ENCODE data around the gene MFAP5. TPM values are rescaled to one million over a fixed set of nuclear protein-coding genes. Genes with fewer than 3 reads are reported as not detected.

MFAP5 gene, protein sequence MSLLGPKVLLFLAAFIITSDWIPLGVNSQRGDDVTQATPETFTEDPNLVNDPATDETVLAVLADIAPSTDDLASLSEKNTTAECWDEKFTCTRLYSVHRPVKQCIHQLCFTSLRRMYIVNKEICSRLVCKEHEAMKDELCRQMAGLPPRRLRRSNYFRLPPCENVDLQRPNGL
- not detected for total RNA-seq

DNA sequence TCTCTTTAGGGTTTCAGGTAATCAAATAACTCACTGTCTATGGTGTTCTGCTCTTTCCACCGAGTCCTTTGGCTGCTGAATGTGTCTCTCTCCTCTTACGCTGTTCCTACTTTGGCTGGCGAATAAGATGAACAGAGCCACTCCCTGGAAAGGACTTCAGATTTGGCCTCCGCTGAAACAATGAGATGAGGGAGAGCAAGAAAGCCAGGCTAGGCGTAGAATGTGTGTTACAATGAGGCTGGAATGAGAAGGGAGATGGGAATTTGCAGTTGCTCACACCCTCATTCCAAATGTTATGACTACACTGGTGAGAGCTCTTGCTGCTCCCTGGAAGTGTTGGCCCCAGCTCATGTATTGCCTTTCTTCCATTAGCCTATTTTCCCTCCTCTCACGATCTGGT, at the start of gene MFAP5:
Gene MFAP5, minus strand, starts transcription at position 234 of the 400 bp plus-strand sequence. CDS start 722 bp downstream, outside the sequence.
- POLR2A ChIA-PET: interaction anchor here (0.7 kb wide), 1 partner anchor 14 kb away, joined by 5 read pairs; no protein-coding TSS in a partner anchor
- CTCF ChIA-PET: no interaction called here

GRCh38 chr12:8709124-8709830, 46.7 kb upstream of the MFAP5 start:
- ChIA-PET CTCF (no interaction called here), POLR2A (no interaction called here)

- CTCF ChIA-PET: interaction anchor here (1.2 kb wide), 1 partner anchor 188 kb away, joined by 4 read pairs; no protein-coding TSS in a partner anchor
- POLR2A ChIA-PET: interaction anchor here (0.6 kb wide), 1 partner anchor 241 kb away, joined by 5 read pairs; no protein-coding TSS in a partner anchor
Observed at GRCh38 chr12:8702159-8702558, 39.5 kb upstream of the MFAP5 start.

DNA sequence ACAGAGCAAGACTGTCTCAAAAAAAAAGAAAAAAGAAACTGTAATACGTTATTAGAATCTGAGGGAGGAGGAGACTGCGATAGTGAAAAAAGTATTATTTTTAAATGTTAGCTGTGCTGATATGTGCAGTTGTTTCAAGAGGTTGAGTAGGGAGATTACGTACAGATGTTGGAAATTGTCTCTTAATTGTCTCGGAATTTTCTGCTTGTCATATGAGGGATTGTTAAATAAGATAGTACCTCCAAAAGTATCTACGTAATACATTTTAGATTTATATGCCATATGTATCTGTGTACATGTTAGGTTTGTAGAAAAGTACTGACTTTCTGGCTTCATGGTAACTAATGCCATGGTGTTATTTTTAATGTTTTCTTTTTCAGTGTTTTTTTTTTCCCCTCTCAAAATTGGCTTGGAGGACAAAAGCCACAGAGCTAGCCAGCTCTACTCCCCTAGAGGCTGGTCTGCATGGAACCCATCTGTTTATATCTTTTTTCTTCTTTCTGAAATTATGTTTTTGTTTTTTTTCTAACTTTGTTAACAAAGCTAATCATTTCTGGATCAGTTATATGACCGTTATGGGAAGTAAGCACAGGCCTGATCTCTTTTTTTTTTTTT, 38.5 kb upstream of the MFAP5 start:
- POLR2A ChIA-PET: interaction anchor here (0.6 kb wide), 1 partner anchor 242 kb away, joined by 5 read pairs; no protein-coding TSS in a partner anchor
- CTCF ChIA-PET: interaction anchor here (1.1 to 1.3 kb wide), 3 partner anchors 20 to 359 kb away, joined by 3 to 4 read pairs (median 3); no protein-coding TSS in a partner anchor

DNA sequence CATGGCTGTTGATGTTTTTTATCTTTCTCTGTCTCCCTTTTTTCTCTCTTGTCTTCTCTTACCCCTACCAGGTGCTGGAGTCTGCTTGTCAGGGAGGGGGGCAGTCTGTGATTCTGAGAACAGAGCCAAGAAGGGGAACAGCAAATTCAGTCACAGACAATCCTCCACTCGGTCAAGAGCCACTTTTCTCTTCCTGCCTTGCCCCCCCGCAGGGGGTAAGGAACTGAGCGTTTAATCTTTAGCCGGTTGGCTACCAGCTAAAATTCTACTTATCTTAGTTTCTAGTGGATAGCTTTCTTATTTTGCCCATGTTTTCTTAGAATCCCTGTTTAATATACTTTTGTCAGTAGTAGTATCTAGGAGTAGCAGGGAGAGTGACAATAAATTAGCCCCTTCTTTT, 37.1 kb upstream of the MFAP5 start:
- POLR2A ChIA-PET: no interaction called here

DNA sequence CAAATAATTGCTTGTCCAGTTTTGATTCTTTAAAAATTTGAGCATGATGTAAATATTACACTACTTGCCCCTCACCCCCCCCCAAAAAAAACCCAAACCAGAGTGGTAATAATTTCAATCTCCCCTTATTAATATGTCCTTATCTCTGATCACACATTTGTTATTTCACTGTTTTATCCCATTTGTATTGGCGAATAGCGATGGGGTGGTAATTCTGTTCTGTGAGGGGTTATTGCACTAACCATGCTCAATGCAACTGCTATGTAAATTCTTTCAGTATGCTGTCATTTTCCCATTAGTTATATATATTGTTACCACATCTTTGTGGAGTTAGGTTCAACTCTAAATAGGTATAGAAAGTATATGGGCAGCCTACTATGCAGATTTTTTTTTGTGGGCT, 36.3 kb upstream of the MFAP5 start:
- ChIA-PET CTCF (no interaction called here), POLR2A (no interaction called here)

More for the DNA sequence above, 37.1 kb upstream of the MFAP5 start:
- CTCF ChIA-PET: no interaction called here

- ChIA-PET POLR2A (interaction anchor here (0.9 kb wide), 1 partner anchor 251 kb away, joined by 3 read pairs; the partner anchor contains the start of gene M6PR), CTCF (no interaction called here)
Observed at GRCh38 chr12:8698132-8698851, 35.7 kb upstream of the MFAP5 start.

- CTCF ChIA-PET: interaction anchor here (0.5 to 0.6 kb wide), 2 partner anchors 15 to 43 kb away, joined by 3 read pairs; no protein-coding TSS in a partner anchor
- POLR2A ChIA-PET: interaction anchor here (0.9 kb wide), 1 partner anchor 252 kb away, joined by 3 read pairs; the partner anchor contains the start of gene M6PR
Observed at GRCh38 chr12:8697476-8698131, 35.0 kb upstream of the MFAP5 start, which contains the start of gene RIMKLB. RIMKLB (plus strand) TSS chr12:8697991; CDS start chr12:8713867, 15,876 bp downstream.

DNA sequence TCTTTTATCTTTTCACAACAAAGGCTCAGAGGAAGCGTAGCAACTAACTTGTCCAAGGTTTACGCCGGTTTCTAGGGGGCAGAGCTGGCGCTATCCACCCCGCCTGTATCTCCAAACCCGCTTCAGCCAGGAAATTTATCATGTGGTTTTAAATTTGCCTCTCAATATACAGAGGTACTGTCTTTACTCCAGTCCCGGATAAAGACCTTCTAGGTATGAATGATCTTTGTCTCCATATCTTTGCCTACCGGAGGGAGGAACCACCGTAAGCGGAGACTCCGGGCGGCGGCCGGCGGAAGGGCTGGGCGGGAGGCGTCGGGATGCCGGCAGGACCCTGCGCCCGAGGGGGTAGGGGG, 34.5 kb upstream of the MFAP5 start:
- ChIA-PET POLR2A (interaction anchor here (0.9 kb wide), 1 partner anchor 253 kb away, joined by 3 read pairs; the partner anchor contains the start of gene M6PR), CTCF (interaction anchor here (0.5 to 0.6 kb wide), 2 partner anchors 14 to 44 kb away, joined by 3 read pairs; no protein-coding TSS in a partner anchor)

- ChIA-PET CTCF (no interaction called here), POLR2A (no interaction called here)
Observed at GRCh38 chr12:8696442-8697090, 33.9 kb upstream of the MFAP5 start.

DNA sequence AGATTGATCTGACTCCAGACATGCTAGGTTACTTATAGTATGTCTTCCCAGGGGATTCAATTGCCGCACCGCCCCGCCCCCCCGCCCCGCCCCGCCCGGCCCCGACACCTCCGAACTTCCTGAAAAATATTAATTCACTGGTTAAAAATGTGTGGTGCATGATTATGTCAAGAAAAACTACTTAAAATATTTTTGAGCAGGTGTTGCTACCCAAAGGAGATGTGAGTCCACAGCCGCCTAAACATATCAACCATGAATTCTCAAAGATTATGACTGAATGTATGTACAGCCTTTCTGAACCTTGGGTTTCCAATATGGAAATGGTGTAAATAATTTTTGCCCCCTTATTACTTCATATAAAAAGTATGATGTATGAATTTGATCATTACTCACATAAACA, 32.5 kb upstream of the MFAP5 start:
- CTCF ChIA-PET: interaction anchor here (0.7 kb wide), 1 partner anchor 344 kb away, joined by 4 read pairs; no protein-coding TSS in a partner anchor

DNA sequence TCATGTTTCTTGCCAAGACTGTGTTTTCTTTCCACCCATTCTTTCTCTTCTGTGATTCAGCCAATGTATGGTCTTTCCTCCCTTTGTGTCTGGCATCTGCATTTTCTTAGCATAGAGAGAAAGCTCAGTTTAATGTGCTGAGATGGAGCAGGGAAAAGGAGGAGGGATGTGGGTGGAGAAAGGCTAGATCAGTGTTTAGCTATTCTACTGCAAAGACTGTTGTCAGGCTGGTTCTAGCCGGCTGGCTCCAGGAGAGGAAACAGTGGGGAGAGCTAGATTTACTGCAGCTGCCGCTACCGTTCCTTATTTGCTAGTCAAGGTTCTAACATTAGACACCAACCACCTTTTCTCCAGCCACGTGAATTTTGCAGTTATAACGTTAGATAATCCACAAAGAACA, 29.9 kb upstream of the MFAP5 start:
- ChIA-PET POLR2A (no interaction called here), CTCF (no interaction called here)

More for the DNA sequence above, 32.5 kb upstream of the MFAP5 start:
- POLR2A ChIA-PET: no interaction called here

GRCh38 chr12:8689681-8690080, 27.1 kb upstream of the MFAP5 start:
- ChIA-PET POLR2A (no interaction called here), CTCF (no interaction called here)

DNA sequence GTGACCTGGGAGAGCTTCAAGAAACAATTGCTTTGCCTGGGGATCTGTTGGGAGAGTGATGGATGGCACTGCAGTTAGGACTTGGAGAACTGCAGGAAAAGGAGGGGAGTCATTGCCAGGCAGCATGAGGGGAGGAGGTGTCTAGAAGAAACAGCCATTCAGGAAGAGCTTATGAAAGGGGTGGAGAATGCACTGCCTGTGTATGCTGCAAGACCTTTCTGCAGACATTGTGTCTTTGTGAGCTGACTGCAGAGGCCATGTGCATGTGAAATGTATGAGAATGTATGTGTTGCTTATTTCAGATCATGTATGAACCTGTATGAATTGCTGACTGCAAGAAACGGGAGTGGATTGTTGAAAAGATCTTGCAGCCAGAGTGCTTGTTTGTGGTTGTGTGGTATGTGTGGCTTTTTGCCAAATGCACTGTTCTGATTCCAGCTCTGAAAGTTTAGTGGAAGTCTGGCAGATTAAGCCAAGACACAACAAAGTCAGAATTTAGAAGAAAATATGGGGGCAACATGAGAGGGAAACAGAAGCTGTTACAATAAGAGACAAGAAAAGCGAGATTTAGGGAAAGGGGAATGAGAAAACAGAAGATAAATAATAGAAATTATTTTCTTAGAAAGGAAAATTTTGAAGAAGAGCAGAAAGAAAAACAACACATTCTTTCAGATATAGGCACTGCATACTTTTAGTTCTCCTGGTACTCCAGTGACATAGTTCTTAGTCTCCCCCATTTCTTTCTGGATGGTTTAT, 25.4 kb upstream of the MFAP5 start:
- ChIA-PET CTCF (no interaction called here), POLR2A (interaction anchor here (0.6 kb wide), 1 partner anchor 1530 kb away, joined by 3 read pairs; no protein-coding TSS in a partner anchor)

GRCh38 chr12:8685051-8685450, 22.4 kb upstream of the MFAP5 start:
- CTCF ChIA-PET: interaction anchor here (0.9 kb wide), 1 partner anchor 27 kb away, joined by 3 read pairs; no protein-coding TSS in a partner anchor
- POLR2A ChIA-PET: no interaction called here

DNA sequence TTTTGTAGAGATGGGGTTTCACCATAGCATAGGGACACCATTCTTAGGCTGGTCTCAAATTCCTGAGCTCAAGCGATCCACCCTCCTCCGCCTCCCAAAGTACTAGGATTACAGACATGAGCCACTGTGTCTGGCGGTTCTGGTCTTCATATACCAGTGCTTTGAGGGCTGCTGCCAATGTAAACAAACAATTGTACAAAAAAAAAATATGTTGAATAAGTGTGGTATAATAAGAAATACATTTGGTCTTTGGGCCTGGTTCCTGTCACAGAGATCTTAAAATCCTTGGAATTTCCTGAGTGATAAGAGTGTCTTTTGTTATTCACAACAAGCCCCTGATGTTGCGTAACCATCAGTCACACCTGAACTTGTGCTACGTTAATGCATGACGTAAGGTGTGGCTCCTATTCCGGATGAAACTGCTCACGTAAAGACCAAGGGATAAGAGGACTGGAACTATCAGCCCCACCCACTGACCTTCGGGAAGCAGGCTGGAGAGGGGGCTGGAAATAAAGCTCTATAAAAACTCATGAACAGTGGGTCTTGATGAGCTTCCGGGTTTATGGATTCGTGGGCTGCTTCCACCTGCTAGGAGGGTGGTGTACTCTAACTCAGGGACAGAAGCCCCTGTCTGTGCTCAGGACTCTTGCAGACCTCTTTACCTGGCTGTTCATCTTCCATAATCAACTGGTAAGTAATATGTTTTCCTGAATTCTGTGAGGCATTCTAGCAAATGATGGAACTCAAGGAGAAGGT, 18.7 kb upstream of the MFAP5 start:
- ChIA-PET CTCF (interaction anchor here (0.5 to 2.0 kb wide), 8 partner anchors 20 to 904 kb away, joined by 3 to 14 read pairs (median 3); no protein-coding TSS in a partner anchor), POLR2A (no interaction called here)

DNA sequence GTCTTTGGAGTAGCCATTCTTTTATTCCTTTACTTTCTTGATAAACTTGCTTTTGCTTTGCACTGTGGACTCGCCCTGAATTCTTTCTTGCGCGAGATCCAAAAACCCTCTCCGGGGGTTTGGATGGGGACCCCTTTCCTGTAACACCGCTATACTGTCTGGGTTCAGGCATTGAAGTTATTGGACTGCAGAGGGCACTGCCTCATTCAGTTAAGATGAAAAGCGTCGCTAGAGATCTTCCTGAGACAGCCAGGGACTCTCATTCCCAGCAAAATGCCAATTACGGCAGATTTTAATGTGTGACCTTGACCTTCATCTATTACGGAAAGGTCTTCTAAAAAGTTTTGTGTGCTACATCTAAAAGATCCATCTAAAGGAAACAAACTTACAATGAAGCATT, 17.9 kb upstream of the MFAP5 start:
- POLR2A ChIA-PET: no interaction called here

More for the DNA sequence above, 17.9 kb upstream of the MFAP5 start:
- CTCF ChIA-PET: interaction anchor here (1.7 to 2.0 kb wide), 2 partner anchors 179 to 369 kb away, joined by 10 to 14 read pairs; no protein-coding TSS in a partner anchor
